ENCODE results near the gene CABS1. TPM values are rescaled to one million over a fixed set of nuclear protein-coding genes. Genes with fewer than 3 reads are reported as not detected.

The CABS1 gene
- total RNA-seq, 1 experiment from 2014 or later, result not detected

GRCh38 chr4:70356185-70356584 lies 21.4 kb downstream of the CABS1 start:
- Histone ChIP-seq H4K20me1 (ENCODE audit: low read length) (no peaks in the 10 kb centered on the region), H3K9ac (ENCODE audit: low read length) (no peak overlapping the region), H3K4me1 (ENCODE audit: insufficient read depth, low read length) (no peaks in the 10 kb centered on the region), H3K9me2 (replicated peaks; ENCODE audit: low read length) (no peaks in the 10 kb centered on the region), H3K4me3 (ENCODE audit: low read length) (no peak overlapping the region), H2AFZ (ENCODE audit: low read length) (no peak overlapping the region), H3F3A (ENCODE audit: low read length, unreplicated experiment) (no peaks in the 10 kb centered on the region), H3K27me3 (ENCODE audit: low read length) (peaks cover 44% of the 10 kb centered on the region), H3K36me3 (ENCODE audit: low read depth, low read length) (no peaks in the 10 kb centered on the region), H3K27ac (ENCODE audit: low read length) (no peak overlapping the region), H3K4me2 (ENCODE audit: low read length) (no peak overlapping the region), H3K79me2 (ENCODE audit: low read length) (no peaks in the 10 kb centered on the region), H3K9me3 (ENCODE audit: low read length) (no peaks in the 10 kb centered on the region)
- ChIA-PET POLR2A (ENCODE audit: unreplicated experiment) (no interaction called here), CTCF (no interaction called here)
- ATAC-seq (no peak), DNase-seq (no peak)
- TF ChIP-seq EZH2 (IDR thresholded peaks at IDR 0.05; ENCODE audit: low read length, unreplicated experiment), result no peak
- TF ChIP-seq, protein P1, sequence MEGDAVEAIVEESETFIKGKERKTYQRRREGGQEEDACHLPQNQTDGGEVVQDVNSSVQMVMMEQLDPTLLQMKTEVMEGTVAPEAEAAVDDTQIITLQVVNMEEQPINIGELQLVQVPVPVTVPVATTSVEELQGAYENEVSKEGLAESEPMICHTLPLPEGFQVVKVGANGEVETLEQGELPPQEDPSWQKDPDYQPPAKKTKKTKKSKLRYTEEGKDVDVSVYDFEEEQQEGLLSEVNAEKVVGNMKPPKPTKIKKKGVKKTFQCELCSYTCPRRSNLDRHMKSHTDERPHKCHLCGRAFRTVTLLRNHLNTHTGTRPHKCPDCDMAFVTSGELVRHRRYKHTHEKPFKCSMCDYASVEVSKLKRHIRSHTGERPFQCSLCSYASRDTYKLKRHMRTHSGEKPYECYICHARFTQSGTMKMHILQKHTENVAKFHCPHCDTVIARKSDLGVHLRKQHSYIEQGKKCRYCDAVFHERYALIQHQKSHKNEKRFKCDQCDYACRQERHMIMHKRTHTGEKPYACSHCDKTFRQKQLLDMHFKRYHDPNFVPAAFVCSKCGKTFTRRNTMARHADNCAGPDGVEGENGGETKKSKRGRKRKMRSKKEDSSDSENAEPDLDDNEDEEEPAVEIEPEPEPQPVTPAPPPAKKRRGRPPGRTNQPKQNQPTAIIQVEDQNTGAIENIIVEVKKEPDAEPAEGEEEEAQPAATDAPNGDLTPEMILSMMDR (conservative IDR thresholded peaks at IDR 0.05; ENCODE audit: low read depth, low read length), result no peak
- no peak for TF ChIP-seq EZH2phosphoT487 (IDR thresholded peaks at IDR 0.05; ENCODE audit: borderline replicate concordance, low read length)
- intact Hi-C loops (cut with micrococcal nuclease), result no loop called here
- BruUV-seq (replicated peaks), result no TSS peak

DNA sequence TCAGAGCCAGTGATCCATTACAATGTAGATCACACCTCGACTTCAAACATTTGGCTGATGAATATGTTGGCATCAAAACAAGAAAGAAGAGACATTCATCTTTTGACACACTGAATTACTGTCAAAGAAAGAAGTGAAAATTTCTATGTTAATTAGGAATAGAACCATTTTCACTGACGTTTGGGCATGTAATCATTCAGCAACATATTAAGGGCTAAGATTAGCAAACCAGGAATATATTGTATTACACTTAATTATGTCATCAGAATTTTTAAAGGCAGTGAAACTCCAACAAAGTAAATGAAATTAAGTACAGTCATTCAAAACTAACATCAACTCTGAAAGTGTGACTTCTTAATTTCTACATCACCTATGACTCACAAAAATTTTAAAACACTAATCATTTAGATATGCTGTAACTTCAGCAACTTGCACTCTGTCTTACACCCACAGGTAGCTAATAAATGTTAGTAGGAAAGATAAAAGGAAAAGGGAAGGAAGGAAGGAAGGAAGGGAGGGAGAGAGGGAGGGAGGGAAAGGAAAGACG lies 24.4 kb downstream of the CABS1 start:
- BruUV-seq (replicated peaks), result no TSS peak
- H3K4me2 ChIP-seq (ENCODE audit: low read length), result no peak overlapping the region
- no peaks in the 10 kb centered on the region for H3K9me2 ChIP-seq (replicated peaks; ENCODE audit: low read length)
- no peaks in the 10 kb centered on the region for H3K9me3 ChIP-seq (ENCODE audit: low read length)
- ChIA-PET CTCF (no interaction called here), POLR2A (ENCODE audit: unreplicated experiment) (no interaction called here)
- H3K79me2 ChIP-seq (ENCODE audit: low read length), result no peaks in the 10 kb centered on the region
- no peak overlapping the region for H2AFZ ChIP-seq (ENCODE audit: low read length)
- DNase-seq (no peak), ATAC-seq (no peak)
- H3K9ac ChIP-seq (ENCODE audit: low read length), result no peak overlapping the region
- H3K27me3 ChIP-seq (ENCODE audit: low read length), result peaks cover 45% of the 10 kb centered on the region
- H3K27ac ChIP-seq (ENCODE audit: low read length), result no peak overlapping the region
- no peak overlapping the region for H3K4me3 ChIP-seq (ENCODE audit: low read length)
- TF ChIP-seq EZH2 (IDR thresholded peaks at IDR 0.05; ENCODE audit: low read length, unreplicated experiment) (no peak), EZH2phosphoT487 (IDR thresholded peaks at IDR 0.05; ENCODE audit: borderline replicate concordance, low read length) (no peak)
- TF ChIP-seq, protein P1 (conservative IDR thresholded peaks at IDR 0.05; ENCODE audit: low read depth, low read length), result no peak
- no peaks in the 10 kb centered on the region for H4K20me1 ChIP-seq (ENCODE audit: low read length)
- no peaks in the 10 kb centered on the region for H3K36me3 ChIP-seq (ENCODE audit: low read depth, low read length)
- intact Hi-C loops (cut with micrococcal nuclease), result no loop called here
- no peaks in the 10 kb centered on the region for H3K4me1 ChIP-seq (ENCODE audit: insufficient read depth, low read length)
- no peaks in the 10 kb centered on the region for H3F3A ChIP-seq (ENCODE audit: low read length, unreplicated experiment)

- CTCF ChIA-PET, result no interaction called here
- no peaks in the 10 kb centered on the region for H3K36me3 ChIP-seq (ENCODE audit: low read depth, low read length)
These were observed 25.7 kb downstream of the CABS1 start, which contains the start of gene SMR3A for GRCh38 chr4:70360460-70360859. Gene SMR3A, plus strand, starts transcription at chr4:70360760. Its CDS starts 1,356 bp downstream, at chr4:70362116.

More at GRCh38 chr4:70360460-70360859, 25.7 kb downstream of the CABS1 start, which contains the start of gene SMR3A:
- no TSS peak for BruUV-seq (replicated peaks)
- Histone ChIP-seq H3K9me3 (ENCODE audit: low read length) (no peaks in the 10 kb centered on the region), H2AFZ (ENCODE audit: low read length) (no peak within 1 kb of the TSS), H3K4me1 (ENCODE audit: insufficient read depth, low read length) (no peaks in the 10 kb centered on the region), H3K9me2 (replicated peaks; ENCODE audit: low read length) (no peaks in the 10 kb centered on the region), H3K4me3 (ENCODE audit: low read length) (no peak within 1 kb of the TSS), H3K27ac (ENCODE audit: low read length) (no peak within 1 kb of the TSS), H3K4me2 (ENCODE audit: low read length) (no peak within 1 kb of the TSS), H3F3A (ENCODE audit: low read length, unreplicated experiment) (no peaks in the 10 kb centered on the region), H4K20me1 (ENCODE audit: low read length) (no peaks in the 10 kb centered on the region), H3K27me3 (ENCODE audit: low read length) (peaks cover 53% of the 10 kb centered on the region), H3K79me2 (ENCODE audit: low read length) (no peaks in the 10 kb centered on the region), H3K9ac (ENCODE audit: low read length) (no peak within 1 kb of the TSS)
- POLR2A ChIA-PET (ENCODE audit: unreplicated experiment), result no interaction called here
- intact Hi-C loops (cut with micrococcal nuclease), result no loop called here
- ATAC-seq (no peak), DNase-seq (no peak)
- TF ChIP-seq EZH2phosphoT487 (IDR thresholded peaks at IDR 0.05; ENCODE audit: borderline replicate concordance, low read length) (no peak), EZH2 (IDR thresholded peaks at IDR 0.05; ENCODE audit: low read length, unreplicated experiment) (no peak)
- TF ChIP-seq, protein P1 (conservative IDR thresholded peaks at IDR 0.05; ENCODE audit: low read depth, low read length), result no peak
